IMR-90 (cell line): ENCODE data around the gene FRMD5. TPM values are rescaled to one million over a fixed set of nuclear protein-coding genes. Genes with fewer than 3 reads are reported as not detected.

Experiments used
- ATAC-seq: fragments of 200-7000 bp; cut with Tn5 transposase; 2 replicates; pipeline ENCODE4 v1.9.1; 2020; ENCODE audit warnings: low read depth, mild to moderate bottlenecking, moderate library complexity
- BruUV-seq: library from RNA; stranded (reverse); fragments of 400-500 nt; replicated peaks from 2 replicates; lab custom pipeline; 2021; lab: Mats Ljungman, UMichigan
- CTCF ChIA-PET: fragments of 300-600 bp; formaldehyde crosslinking; extraction: SDS; loops from one replicate; lab custom pipeline; 2021; ENCODE audit warnings: antibody characterized with exemption; lab: Yijun Ruan, JAX
- POLR2A ChIA-PET: fragments of 300-600 bp; sonication (Branson Sonifier 250); formaldehyde crosslinking; loops from one replicate; lab custom pipeline; 2022; ENCODE audit warnings: antibody characterized with exemption; ENCODE audit not compliant: unreplicated experiment; lab: Charles Lee
- DNase-seq: peaks from one replicate; pipeline ENCODE4 v3.0.0; 2013
- H2AFZ ChIP-seq: replicated peaks from 2 replicates; pipeline ENCODE3; 2013; ENCODE audit warnings: low read length, mild to moderate bottlenecking; ENCODE audit not compliant: poor library complexity
- H2AK5ac ChIP-seq: 2 replicates; pipeline ENCODE4 v1.6.1; 2013; ENCODE audit warnings: low read depth, low read length, inconsistent platforms
- H2AK9ac ChIP-seq: replicated peaks from 2 replicates; pipeline ENCODE3; 2013; ENCODE audit warnings: mild to moderate bottlenecking, low read depth, low read length, moderate library complexity; ENCODE audit not compliant: poor library complexity
- H2BK120ac ChIP-seq: 2 replicates; pipeline ENCODE4 v1.6.1; 2013; ENCODE audit warnings: low read depth, low read length, inconsistent platforms
- H2BK15ac ChIP-seq: 3 replicates; pipeline ENCODE4 v1.6.1; 2013; ENCODE audit warnings: low read depth, low read length, inconsistent platforms
- H2BK20ac ChIP-seq: 2 replicates; pipeline ENCODE4 v1.6.1; 2013; ENCODE audit warnings: low read depth, mild to moderate bottlenecking, inconsistent platforms, low read length, moderate library complexity
- H2BK5ac ChIP-seq: 2 replicates; pipeline ENCODE4 v1.6.1; 2013; ENCODE audit warnings: mild to moderate bottlenecking, low read depth, low read length, inconsistent platforms; ENCODE audit not compliant: poor library complexity, severe bottlenecking
- H3K14ac ChIP-seq: replicated peaks from 2 replicates; pipeline ENCODE4 v1.6.1; 2013; ENCODE audit warnings: low read depth, low read length, inconsistent platforms
- H3K18ac ChIP-seq: 2 replicates; pipeline ENCODE4 v1.6.1; 2013; ENCODE audit warnings: low read depth, low read length, control low read depth
- H3K23ac ChIP-seq: 2 replicates; pipeline ENCODE4 v1.6.1; 2013; ENCODE audit warnings: low read depth, low read length, inconsistent platforms
- H3K27ac ChIP-seq: 2 replicates; pipeline ENCODE4 v1.5.1; 2013; ENCODE audit warnings: mild to moderate bottlenecking, control low read depth, low read length; ENCODE audit not compliant: insufficient read depth
- H3K27me3 ChIP-seq: 2 replicates; pipeline ENCODE4 v1.6.1; 2013; ENCODE audit warnings: low read length; ENCODE audit not compliant: control insufficient read depth, insufficient read depth
- H3K36me3 ChIP-seq: 2 replicates; pipeline ENCODE4 v1.6.1; 2013; ENCODE audit warnings: low read length, mixed read lengths; ENCODE audit not compliant: control insufficient read depth, insufficient read depth
- H3K4ac ChIP-seq: 2 replicates; pipeline ENCODE4 v1.6.1; 2013; ENCODE audit warnings: low read depth, low read length, inconsistent platforms
- H3K4me1 ChIP-seq: 2 replicates; pipeline ENCODE4 v1.6.1; 2013; ENCODE audit warnings: low read length, mixed read lengths; ENCODE audit not compliant: control insufficient read depth, insufficient read depth
- H3K4me2 ChIP-seq: 2 replicates; pipeline ENCODE4 v1.6.1; 2013; ENCODE audit warnings: low read depth, mild to moderate bottlenecking, control low read depth, low read length, moderate library complexity
- H3K4me3 ChIP-seq: 2 replicates; pipeline ENCODE4 v1.5.1; 2013; ENCODE audit warnings: low read depth, mild to moderate bottlenecking, control low read depth, low read length, moderate library complexity; ENCODE audit not compliant: insufficient read depth
- H3K56ac ChIP-seq: 2 replicates; pipeline ENCODE4 v1.6.1; 2013; ENCODE audit warnings: low read length, inconsistent platforms; ENCODE audit not compliant: insufficient read depth; ENCODE audit errors: extremely low read depth
- H3K79me1 ChIP-seq, 2 experiments: 2 replicates each; pipeline ENCODE4 v1.6.1; 2013; ENCODE audit warnings: low read length in 2 of 2, inconsistent platforms in 1 of 2, low read depth in 1 of 2
- H3K9ac ChIP-seq: 2 replicates; pipeline ENCODE4 v1.6.1; 2013; ENCODE audit warnings: low read depth, low read length, control low read depth
- H3K9me1 ChIP-seq: 2 replicates; pipeline ENCODE4 v1.6.1; 2013; ENCODE audit warnings: low read length, inconsistent platforms; ENCODE audit not compliant: insufficient read depth
- H3K9me3 ChIP-seq: 2 replicates; pipeline ENCODE4 v1.6.1; 2013; ENCODE audit warnings: low read length; ENCODE audit not compliant: control insufficient read depth, insufficient read depth
- H4K20me1 ChIP-seq: 2 replicates; pipeline ENCODE4 v1.6.1; 2013; ENCODE audit warnings: low read length, inconsistent platforms; ENCODE audit not compliant: insufficient read depth
- H4K5ac ChIP-seq: 2 replicates; pipeline ENCODE4 v1.6.1; 2013; ENCODE audit warnings: mild to moderate bottlenecking, low read depth, low read length, control low read depth
- H4K8ac ChIP-seq, 2 experiments: 2 replicates each; pipeline ENCODE4 v1.6.1; 2013; ENCODE audit warnings: low read depth in 2 of 2, low read length in 2 of 2, control low read depth in 1 of 2, inconsistent platforms in 1 of 2
- H4K91ac ChIP-seq: 2 replicates; pipeline ENCODE4 v1.6.1; 2013; ENCODE audit warnings: low read depth, low read length, inconsistent platforms; ENCODE audit not compliant: insufficient read depth
- CEBPB ChIP-seq: IDR thresholded peaks from 2 replicates; pipeline ENCODE4 v1.6.1; 2012; ENCODE audit warnings: low read depth, low read length, improper control_type of control experiment
- NFE2L2 ChIP-seq: fragments of 150-350 bp; IDR thresholded peaks from 2 replicates; pipeline ENCODE4 v1.6.1; 2016; ENCODE audit warnings: low read depth, mild to moderate bottlenecking, low read length
- WGBS, 2 experiments: methylation state at CpG; one replicate each; pipeline versions ENCODE4 v1.1.5 to v1.1.7; 2013; ENCODE audit warnings: missing lambda C conversion rate in 2 of 2; ENCODE audit not compliant: insufficient read length in 1 of 2; ENCODE audit errors: extremely low coverage in 2 of 2; 5-methylcytosine and 5-hydroxymethylcytosine counted together
- dilution Hi-C: fragments of 300-500 bp; cut with HindIII; formaldehyde crosslinking; loops from one replicate; pipeline ENCODE4 v1.14.3; 2018; ENCODE audit warnings: low sequenced_read_pairs; ENCODE audit not compliant: unreplicated experiment
- in situ Hi-C: fragments of 300-500 bp; cut with MboI; formaldehyde crosslinking; loops from 3 replicates; pipeline ENCODE4 v1.14.3; 2019; ENCODE audit warnings: low sequenced_read_pairs, inconsistent platforms, mixed read lengths
- intact Hi-C: fragments of 100-400 bp; cut with micrococcal nuclease; formaldehyde crosslinking; loops from 2 replicates; pipeline ENCODE4 v1.10.0; 2022
- polyA plus RNA-seq, 3 experiments: library from polyadenylated mRNA; depleted of rRNA; stranded (reverse); fragments of >200 nt; gene quantifications; 2 replicates each; pipeline ENCODE4 v1.2.3, GENCODE V29; 2012; ENCODE audit warnings: low replicate concordance in 1 of 3
- total RNA-seq: library from RNA; depleted of rRNA; stranded (reverse); fragments of >200 nt; gene quantifications from 2 replicates; pipeline ENCODE4 v1.2.3, GENCODE V29; 2012

FRMD5 gene
- total and polyA plus RNA-seq, 2 of the 4 experiments (the other 2 are of a cell fraction): 4.1 to 5.4 TPM

GRCh38 chr15:44015545-44016305 lies 179.3 kb downstream of the FRMD5 start:
- no peak overlapping the region for H3K4ac ChIP-seq
- H2AK9ac ChIP-seq: no peak overlapping the region
- POLR2A ChIA-PET: no interaction called here
- dilution Hi-C loops: no loop called here
- no TSS peak for BruUV-seq
- no peak overlapping the region for H4K5ac ChIP-seq
- DNase-seq (no peak), ATAC-seq (no peak)
- no peak overlapping the region for H2AFZ ChIP-seq
- no peaks in the 10 kb centered on the region for H3K36me3 ChIP-seq
- CTCF ChIA-PET: no interaction called here
- no peak overlapping the region for H2BK120ac ChIP-seq
- no peaks in the 10 kb centered on the region for H3K9me1 ChIP-seq
- no peak overlapping the region for H2AK5ac ChIP-seq
- no peaks in the 10 kb centered on the region for H3K79me1 ChIP-seq
- in situ Hi-C loops: no loop called here
- no peak overlapping the region for H3K4me3 ChIP-seq
- no peak overlapping the region for H4K91ac ChIP-seq
- no peak overlapping the region for H3K14ac ChIP-seq
- H3K9ac ChIP-seq: no peak overlapping the region
- no peak overlapping the region for H3K27ac ChIP-seq
- H2BK20ac ChIP-seq: no peak overlapping the region
- H3K9me3 ChIP-seq: no peaks in the 10 kb centered on the region
- H3K4me1 ChIP-seq: no peaks in the 10 kb centered on the region
- H2BK15ac ChIP-seq: no peak overlapping the region; the same call in 2 of the 3 replicates
- intact Hi-C loops: no loop called here
- 0 out of 2 replicates have a peak, but pooled peaks cover 1% of the 10 kb centered on the region for H3K27me3 ChIP-seq
- H3K23ac ChIP-seq: no peak overlapping the region
- H4K8ac ChIP-seq: no peak overlapping the region
- no peak overlapping the region for H3K56ac ChIP-seq
- H3K4me2 ChIP-seq: no peak overlapping the region
- no peaks in the 10 kb centered on the region for H4K20me1 ChIP-seq
- no CpG with 5 or more reads among the region's 3 CpGs for WGBS, 2 experiments
- 0 out of 2 replicates have a peak, but pooled peaks have one; percentile 6 for TF ChIP-seq CEBPB
- TF ChIP-seq NFE2L2: no peak
- no peak overlapping the region for H2BK5ac ChIP-seq
- no peak overlapping the region for H3K18ac ChIP-seq
